AG08395 (cell line): ENCODE results near the gene PDE6D.

Experiments used
- DNase-seq: peaks from one replicate; pipeline ENCODE4 v3.0.0; 2012; ENCODE audit warnings: mixed read lengths, low spot score

The PDE6D gene

GRCh38 chr2:231780909-231781797 lies at the start of gene PDE6D:
TSS of gene PDE6D (minus strand) at chr2:231781282. CDS start at chr2:231781114, 168 bp downstream.
- peak; percentile 100 for DNase-seq

DNA sequence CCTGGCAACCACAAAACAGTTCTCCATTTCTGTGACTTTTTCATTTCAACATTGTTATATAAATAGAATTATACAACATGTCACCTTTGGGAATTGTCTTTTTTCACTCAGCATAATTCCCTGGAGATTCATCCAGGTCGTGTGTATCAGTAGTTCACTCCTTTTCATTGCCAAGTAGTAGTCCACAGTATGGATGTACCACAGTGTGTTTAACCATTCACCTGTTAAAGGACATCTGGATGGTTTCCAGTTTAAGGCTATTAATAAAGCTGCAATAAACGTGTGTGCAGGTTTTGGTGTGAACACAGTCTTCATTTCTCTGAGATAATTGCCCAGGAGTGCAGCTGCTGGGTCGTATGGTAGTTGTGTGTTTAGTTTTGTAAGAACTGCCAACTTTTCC lies 40.8 kb upstream of the PDE6D start:
- no peak for DNase-seq

DNA sequence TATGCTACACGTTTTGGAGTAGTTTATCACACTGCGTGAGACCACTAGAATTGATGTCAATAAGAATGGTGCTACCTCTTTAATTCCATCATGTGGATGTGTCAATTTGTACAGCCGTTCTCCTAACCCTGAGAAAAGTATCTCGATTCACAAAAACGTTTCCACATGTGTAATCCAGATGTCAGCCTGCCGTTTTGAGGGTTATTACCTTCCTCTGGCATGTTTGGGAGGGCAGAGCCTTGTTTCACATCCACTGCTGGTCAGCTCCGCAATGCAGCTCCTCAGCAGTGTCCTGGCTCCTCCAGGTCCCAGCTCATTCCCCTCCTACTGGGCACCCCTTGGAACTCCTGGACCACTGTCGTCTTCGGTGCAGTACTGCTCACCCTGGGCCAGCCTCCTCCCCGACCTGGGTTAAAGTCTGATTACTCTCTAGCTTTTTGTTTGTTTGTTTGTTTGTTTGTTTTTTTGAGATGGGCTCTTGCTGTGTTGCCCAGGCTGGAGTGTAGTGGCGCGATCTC lies 39.8 kb upstream of the PDE6D start:
- no peak for DNase-seq

GRCh38 chr2:231819447-231820042 lies 38.5 kb upstream of the PDE6D start:
- DNase-seq = no peak

DNA sequence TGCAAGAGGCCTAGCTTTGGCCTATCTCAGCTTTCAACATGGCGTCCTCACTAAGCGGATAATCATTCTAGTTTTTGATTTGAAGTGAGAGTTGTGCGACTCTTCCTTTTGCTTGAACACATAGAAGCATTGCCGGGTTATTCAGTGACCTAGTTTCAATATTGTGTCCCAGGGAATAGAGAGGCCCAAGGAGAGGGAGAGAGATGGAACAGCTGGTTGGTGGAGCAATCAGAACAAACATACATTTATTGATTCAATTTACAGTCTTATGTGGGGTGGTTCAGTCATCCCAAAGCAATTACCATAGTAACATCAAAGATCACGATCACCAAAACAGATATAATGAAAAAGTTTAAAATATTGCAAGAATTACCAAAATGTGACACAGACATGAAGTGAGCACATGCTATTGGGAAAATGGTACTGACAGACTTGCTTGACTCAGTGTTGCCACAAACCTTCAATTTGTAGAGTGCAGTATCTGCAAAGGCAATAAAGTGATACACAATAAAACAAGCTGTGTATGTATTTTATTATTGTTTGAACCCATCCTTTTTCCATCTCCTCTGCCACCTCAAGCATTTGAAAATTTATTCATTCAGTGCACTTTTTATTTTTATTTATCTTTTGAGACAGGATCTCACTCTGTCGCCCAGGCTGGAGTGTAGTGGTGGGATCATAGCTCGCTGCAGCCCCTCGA lies 35.4 kb upstream of the PDE6D start:
- no peak for DNase-seq

DNA sequence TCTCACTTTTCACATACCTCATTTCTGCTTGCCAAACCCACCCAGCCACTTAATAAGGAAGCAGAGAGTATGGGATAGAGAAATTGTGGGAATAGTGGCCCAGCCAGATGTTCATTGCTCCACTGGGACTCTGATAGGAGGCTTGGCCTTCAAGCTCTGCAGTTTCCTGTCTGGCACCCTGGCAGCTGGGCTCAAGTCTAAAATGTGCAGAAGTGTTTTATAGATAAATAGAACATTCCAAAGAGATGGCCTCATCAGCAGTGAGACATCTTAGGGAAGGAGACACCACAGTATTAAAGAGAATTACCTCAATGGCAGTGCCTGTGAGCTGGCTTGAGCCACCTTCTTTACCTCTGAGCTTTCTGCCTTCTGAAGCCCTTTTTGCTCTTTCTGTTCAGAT lies 29.8 kb upstream of the PDE6D start:
- DNase-seq = peak; percentile 76

- peak; percentile 43 for DNase-seq
Measured at GRCh38 chr2:231807020-231807419, 25.9 kb upstream of the PDE6D start.

- DNase-seq = no peak
Measured at GRCh38 chr2:231803501-231804138, 22.5 kb upstream of the PDE6D start.

DNA sequence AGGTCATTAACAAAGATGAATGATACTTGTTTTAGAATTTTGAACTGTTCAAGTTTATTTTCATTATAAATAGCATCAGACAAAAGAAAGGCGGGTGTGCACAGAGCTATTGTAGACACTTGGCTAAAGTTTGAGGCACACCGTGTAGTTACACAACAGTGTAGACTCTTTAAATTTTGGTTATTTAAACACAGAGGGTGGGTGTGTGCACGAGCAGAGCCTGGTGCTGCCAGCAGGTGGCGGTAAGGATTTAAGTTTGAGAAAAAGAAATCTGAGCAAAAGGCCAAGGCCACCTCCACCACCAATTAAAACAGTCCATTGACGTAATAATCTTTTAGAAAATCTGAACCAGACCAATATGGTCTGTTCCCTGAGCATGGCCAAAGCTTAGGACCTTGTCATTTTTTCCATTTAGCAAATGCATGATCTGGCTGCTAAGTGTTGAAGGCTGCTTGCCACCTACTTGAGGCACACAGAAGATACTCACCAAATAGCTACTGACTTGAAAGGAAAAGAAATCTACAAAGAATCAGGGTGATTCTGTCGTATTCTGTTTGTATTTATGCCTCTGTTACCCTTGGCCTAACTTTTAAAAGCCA lies 19.5 kb upstream of the PDE6D start:
- peak; percentile 52 for DNase-seq

GRCh38 chr2:231795525-231796327 lies 14.6 kb upstream of the PDE6D start:
- DNase-seq = peak; percentile 52

DNA sequence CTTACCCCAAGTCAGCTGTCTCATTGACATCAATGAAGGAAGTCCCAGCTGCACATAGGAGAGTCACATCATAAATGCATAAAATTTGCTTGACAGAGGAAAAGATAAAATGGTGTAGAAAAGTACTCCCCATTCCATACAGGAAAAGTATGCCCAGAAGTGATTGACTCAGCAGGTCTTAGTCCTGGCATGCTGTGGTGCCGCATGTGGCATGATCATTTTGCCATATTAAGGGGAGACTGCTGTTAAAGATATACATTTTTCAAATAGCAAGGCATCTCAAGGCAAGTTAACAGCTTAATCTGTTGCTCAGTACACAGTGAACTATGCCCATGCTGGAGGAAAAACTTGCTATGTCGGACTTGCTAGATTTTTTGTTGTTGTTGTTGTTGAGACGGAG lies 13.3 kb upstream of the PDE6D start:
- no peak for DNase-seq

DNA sequence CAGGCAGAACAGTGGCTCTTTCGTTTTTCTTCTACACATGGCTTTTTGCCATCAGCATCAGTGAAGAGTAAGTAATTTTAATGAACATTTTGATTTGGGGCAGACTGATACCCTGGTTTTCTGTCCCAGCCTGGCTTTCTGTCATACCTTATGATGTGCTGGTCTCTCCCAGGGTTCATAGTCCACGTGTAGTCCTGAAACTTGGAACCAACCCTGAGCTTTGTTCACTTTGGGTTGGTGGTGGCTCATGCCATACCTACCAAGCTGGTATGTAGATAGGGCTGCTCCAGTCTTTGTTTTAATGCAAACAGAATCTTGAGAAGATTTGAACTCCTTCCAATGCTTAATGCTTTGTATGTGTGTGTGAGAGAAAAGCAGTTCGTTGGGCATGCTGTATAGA lies 10.0 kb upstream of the PDE6D start:
- DNase-seq = no peak

GRCh38 chr2:231786917-231787292 lies 5.8 kb upstream of the PDE6D start:
- no peak for DNase-seq

- peak; percentile 74 for DNase-seq
Measured at GRCh38 chr2:231786177-231786916, 5.3 kb upstream of the PDE6D start, which contains the start of gene COPS7B. TSS of gene COPS7B (plus strand) at chr2:231786445. CDS start at chr2:231788571, 2,126 bp downstream.

DNA sequence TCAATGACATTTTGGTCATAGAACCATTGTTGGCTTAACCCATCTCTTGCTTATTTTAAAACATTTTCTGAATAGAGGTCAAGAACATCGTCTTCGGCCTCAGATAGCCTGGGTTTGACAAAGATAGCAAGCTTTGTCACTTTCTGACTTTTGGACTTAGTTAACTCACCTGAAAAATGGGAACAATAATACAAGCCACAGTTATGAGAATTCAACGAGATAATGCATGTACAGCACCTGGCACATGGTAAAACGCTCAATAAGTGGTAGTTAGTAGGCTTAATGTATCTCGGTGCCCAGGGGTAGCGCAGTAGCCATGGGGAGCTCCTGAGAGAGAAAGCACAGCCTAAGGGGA lies 4.7 kb upstream of the PDE6D start:
- DNase-seq = no peak

DNA sequence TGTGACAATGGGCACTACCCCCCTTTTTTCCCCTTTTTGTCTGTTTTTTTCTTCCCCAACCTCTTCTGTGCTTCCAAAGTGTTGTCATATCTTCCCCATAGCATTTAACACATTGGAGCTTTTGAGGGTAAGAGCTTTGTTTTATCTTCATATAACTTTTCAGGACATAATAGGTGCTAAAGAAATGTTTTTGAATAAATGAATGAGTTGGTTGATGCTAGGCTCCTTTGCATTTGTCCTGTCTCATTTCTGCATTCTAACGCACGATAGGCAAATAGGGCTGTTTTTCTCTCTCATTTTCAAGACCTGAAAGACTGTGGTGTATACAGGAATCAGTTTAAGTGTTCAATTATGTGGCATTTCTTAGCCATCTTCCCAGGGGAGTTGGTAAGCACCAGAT lies 4.3 kb upstream of the PDE6D start:
- no peak for DNase-seq

GRCh38 chr2:231781798-231782726 lies 980 bp upstream of the PDE6D start:
- peak; percentile 14 for DNase-seq

- peak; percentile 14 for DNase-seq
Measured at GRCh38 chr2:231780123-231780908, 766 bp downstream of the PDE6D start.
